ENCODE measurements around the gene ERMP1. TPM values are rescaled to one million over a fixed set of nuclear protein-coding genes. Genes with fewer than 3 reads are reported as not detected.

The ERMP1 gene
- total and polyA plus RNA-seq, 10 of the 15 experiments (the other 5 are each of a cell fraction or from before 2014, with no cell fraction given), result 2.4 to 42.1 (median 8.1) TPM

DNA sequence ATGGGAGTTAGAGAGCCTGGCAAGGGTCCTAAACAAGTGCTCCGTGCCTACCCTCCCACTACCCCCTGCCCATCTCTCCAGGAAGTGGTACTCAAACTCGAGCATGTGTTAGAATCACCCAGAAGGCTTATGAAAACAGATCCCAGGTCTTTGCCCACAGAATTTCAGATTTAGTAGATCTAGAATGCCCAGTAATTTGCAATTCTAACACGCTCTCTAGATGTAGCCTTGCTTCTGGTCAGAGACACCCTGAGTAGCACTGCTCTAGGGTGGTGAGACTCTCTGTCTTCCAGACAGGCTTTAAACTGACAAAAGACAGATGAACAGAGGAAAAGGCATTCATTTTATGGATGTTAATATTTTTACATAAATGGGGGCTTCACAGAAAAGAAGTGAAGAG lies 20.7 kb upstream of the ERMP1 start:
- H3K27me3 ChIP-seq (replicated peaks in 1 of 2; ENCODE audit: control insufficient read depth in 2 of 2, insufficient read depth in 2 of 2, low read length in 1 of 2), result no peaks in the 10 kb centered on the region
- in situ Hi-C loops (cut with MboI), result no loop called here
- ATAC-seq (no peak), FAIRE-seq (no peak), DNase-seq (ENCODE audit: low read depth, low spot score) (no peak)
- no peak overlapping the region for H3K9ac ChIP-seq (ENCODE audit: control insufficient read depth, insufficient read depth, low read length)
- H3K4me2 ChIP-seq (ENCODE audit: control insufficient read depth, insufficient read depth), result peak overlapping the region; percentile 31
- RAD21 ChIA-PET (ENCODE audit: unreplicated experiment), result interaction anchor here (1.1 to 5.5 kb wide), 6 partner anchors 10 to 200 kb away, joined by 3 to 59 read pairs (median 9); partner anchors contain the start of gene ERMP1
- no peak for TF ChIP-seq POLR2AphosphoS2 (IDR thresholded peaks at IDR 0.05; ENCODE audit: low read depth, low read length)
- no peaks in the 10 kb centered on the region for H3K36me3 ChIP-seq (ENCODE audit: control insufficient read depth in 2 of 2, insufficient read depth in 2 of 2, low read length in 1 of 2)
- H4K20me1 ChIP-seq (ENCODE audit: control insufficient read depth, insufficient read depth), result no peaks in the 10 kb centered on the region
- H2AFZ ChIP-seq (ENCODE audit: control insufficient read depth, low read depth, low read length), result peak overlapping the region; percentile 64
- POLR2A ChIA-PET, result interaction anchor here (1.2 to 10.5 kb wide), 3 partner anchors 22 to 195 kb away, joined by 3 to 142 read pairs (median 3); partner anchors contain the start of gene ERMP1
- no peak overlapping the region for H3K4me3 ChIP-seq
- no peaks in the 10 kb centered on the region for H3K79me2 ChIP-seq (ENCODE audit: control insufficient read depth, insufficient read depth, low read length)
- BruUV-seq (replicated peaks), result no TSS peak
- peaks cover 37% of the 10 kb centered on the region for H3K4me1 ChIP-seq (ENCODE audit: control insufficient read depth, insufficient read depth, low read length)
- SMC1A ChIA-PET (ENCODE audit: uncharacterized antibody, unreplicated experiment), result interaction anchor here (0.7 to 4.4 kb wide), 8 partner anchors 9 to 254 kb away, joined by 3 to 58 read pairs (median 6); partner anchors contain the start of gene ERMP1
- CTCF ChIA-PET, result interaction anchor here (0.7 to 4.3 kb wide), 6 partner anchors 10 to 33 kb away, joined by 4 to 23 read pairs (median 6); partner anchors contain the start of gene ERMP1
- no peaks in the 10 kb centered on the region; the same call in 2 of the 3 replicates for H3K9me3 ChIP-seq (replicated peaks; ENCODE audit: control insufficient read depth, insufficient read depth, low read length)
- intact Hi-C loops (cut with micrococcal nuclease; ENCODE audit: unreplicated experiment), result no loop called here
- peak overlapping the region; percentile 29; the same call in 1 of the 2 replicates for H3K27ac ChIP-seq (ENCODE audit: control insufficient read depth, insufficient read depth)
- WGBS (ENCODE audit: insufficient coverage, insufficient replicate concordance, low lambda C conversion rate, missing lambda C conversion rate), result 39% methylated on average over 3 of the region's 3 CpGs

DNA sequence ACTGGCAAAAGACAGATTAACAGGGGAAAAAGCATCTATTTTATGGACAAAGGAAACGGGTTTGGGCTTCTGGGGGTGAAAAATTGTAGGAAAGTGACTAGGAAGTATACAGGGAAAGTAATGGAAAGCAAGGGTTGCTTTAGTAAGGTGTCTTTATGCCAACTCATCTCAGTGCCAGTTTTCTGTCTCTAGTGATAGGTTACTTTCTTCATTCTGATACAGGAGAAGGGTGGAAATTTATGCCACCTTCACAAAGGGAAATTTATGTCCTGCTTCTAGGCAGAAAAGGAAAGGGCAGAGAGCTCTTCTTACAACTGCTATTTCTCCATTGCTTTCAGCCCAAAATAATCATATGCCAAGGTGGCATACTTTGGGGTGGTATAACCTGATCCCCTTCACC lies 20.1 kb upstream of the ERMP1 start:
- Histone ChIP-seq H3K9ac (ENCODE audit: control insufficient read depth, insufficient read depth, low read length) (no peak overlapping the region), H3K4me3 (no peak overlapping the region), H3K27me3 (replicated peaks in 1 of 2; ENCODE audit: control insufficient read depth in 2 of 2, insufficient read depth in 2 of 2, low read length in 1 of 2) (no peaks in the 10 kb centered on the region), H3K79me2 (ENCODE audit: control insufficient read depth, insufficient read depth, low read length) (no peaks in the 10 kb centered on the region), H3K4me1 (ENCODE audit: control insufficient read depth, insufficient read depth, low read length) (peaks cover 37% of the 10 kb centered on the region), H3K9me3 (replicated peaks; ENCODE audit: control insufficient read depth, insufficient read depth, low read length) (no peaks in the 10 kb centered on the region; the same call in 2 of the 3 replicates), H4K20me1 (ENCODE audit: control insufficient read depth, insufficient read depth) (no peaks in the 10 kb centered on the region), H3K4me2 (ENCODE audit: control insufficient read depth, insufficient read depth) (no peak overlapping the region; the same call in 1 of the 2 replicates), H3K27ac (ENCODE audit: control insufficient read depth, insufficient read depth) (no peak overlapping the region; the same call in 1 of the 2 replicates), H2AFZ (ENCODE audit: control insufficient read depth, low read depth, low read length) (peak overlapping the region; percentile 64), H3K36me3 (ENCODE audit: control insufficient read depth in 2 of 2, insufficient read depth in 2 of 2, low read length in 1 of 2) (no peaks in the 10 kb centered on the region)
- ChIA-PET RAD21 (ENCODE audit: unreplicated experiment) (interaction anchor here (0.6 to 5.5 kb wide), 11 partner anchors 11 to 562 kb away, joined by 3 to 59 read pairs (median 8); partner anchors contain the start of gene ERMP1), CTCF (interaction anchor here (0.6 to 4.3 kb wide), 11 partner anchors 16 to 579 kb away, joined by 3 to 31 read pairs (median 5); partner anchors contain the start of gene ERMP1), POLR2A (interaction anchor here (0.6 to 10.5 kb wide), 7 partner anchors 15 to 871 kb away, joined by 3 to 142 read pairs (median 3); partner anchors contain the start of genes ERMP1 and RIC1), SMC1A (ENCODE audit: uncharacterized antibody, unreplicated experiment) (interaction anchor here (0.7 to 5.5 kb wide), 18 partner anchors 10 to 231 kb away, joined by 3 to 58 read pairs (median 5); partner anchors contain the start of gene ERMP1)
- ATAC-seq, result no peak
- 43% methylated on average over 1 of the region's 1 CpG for WGBS (ENCODE audit: insufficient coverage, insufficient replicate concordance, low lambda C conversion rate, missing lambda C conversion rate)
- no TSS peak for BruUV-seq (replicated peaks)
- no peak for DNase-seq (ENCODE audit: low read depth, low spot score)
- no peak for FAIRE-seq
- intact Hi-C loops (cut with micrococcal nuclease; ENCODE audit: unreplicated experiment) (no loop called here), in situ Hi-C loops (cut with MboI) (no loop called here)
- TF ChIP-seq BRCA1 (IDR thresholded peaks at IDR 0.05; ENCODE audit: low read depth, low read length) (no peak), CBX3 (IDR thresholded peaks at IDR 0.05; ENCODE audit: borderline replicate concordance, low read depth) (no peak), TBL1XR1 (IDR thresholded peaks at IDR 0.05; ENCODE audit: low read depth, low read length) (no peak), ATF3 (IDR thresholded peaks at IDR 0.05; ENCODE audit: borderline replicate concordance, extremely low read depth, low read depth, low read length) (no peak), GATAD2B (conservative IDR thresholded peaks at IDR 0.05; ENCODE audit: low read depth) (no peak), PAX8 (IDR thresholded peaks at IDR 0.05) (no peak), MEF2A (IDR thresholded peaks at IDR 0.05; ENCODE audit: insufficient read depth, low read depth, low read length) (no peak), STAT1 (conservative IDR thresholded peaks at IDR 0.05) (no peak), CREM (IDR thresholded peaks at IDR 0.05; ENCODE audit: low read depth) (no peak), SMAD1 (IDR thresholded peaks at IDR 0.05; ENCODE audit: low read depth, partially characterized antibody) (no peak), FOS (IDR thresholded peaks at IDR 0.05; ENCODE audit: borderline replicate concordance, extremely low read depth, insufficient read length) (no peak), CHD2 (IDR thresholded peaks at IDR 0.05; ENCODE audit: borderline replicate concordance, low read depth, low read length) (no peak)
- TF ChIP-seq, protein P1, sequence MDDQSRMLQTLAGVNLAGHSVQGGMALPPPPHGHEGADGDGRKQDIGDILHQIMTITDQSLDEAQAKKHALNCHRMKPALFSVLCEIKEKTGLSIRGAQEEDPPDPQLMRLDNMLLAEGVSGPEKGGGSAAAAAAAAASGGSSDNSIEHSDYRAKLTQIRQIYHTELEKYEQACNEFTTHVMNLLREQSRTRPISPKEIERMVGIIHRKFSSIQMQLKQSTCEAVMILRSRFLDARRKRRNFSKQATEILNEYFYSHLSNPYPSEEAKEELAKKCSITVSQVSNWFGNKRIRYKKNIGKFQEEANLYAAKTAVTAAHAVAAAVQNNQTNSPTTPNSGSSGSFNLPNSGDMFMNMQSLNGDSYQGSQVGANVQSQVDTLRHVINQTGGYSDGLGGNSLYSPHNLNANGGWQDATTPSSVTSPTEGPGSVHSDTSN (IDR thresholded peaks at IDR 0.05; ENCODE audit: insufficient replicate concordance, low read depth, low read length), result no peak

All from GM12878 (cell line).